Measurements from ENCODE around the gene TBX19. TPM values are rescaled to one million over a fixed set of nuclear protein-coding genes. Genes with fewer than 3 reads are reported as not detected.

The TBX19 gene
- total RNA-seq (1 to 10 TPM; 2.8 to 3.9 (median 3.5) TPM), total RNA-seq (0.63 to 6.2 (median 2.5) reads per million in 29 experiments)
- 1.8 TPM for total RNA-seq (2013)

GRCh38 chr1:168280296-168280927 lies at the start of gene TBX19:
TBX19 (plus strand) TSS chr1:168280877; CDS start chr1:168281091, 214 bp downstream.
- DNase-seq (no peak), ATAC-seq (replicated peaks in 1 of 4) (no peak)
- H3K9me3 Mint-ChIP-seq: peaks cover 0 to 13% (median 4%) of the 10 kb centered on the region in 3 donors

GRCh38 chr1:168234846-168235547 lies 45.7 kb upstream of the TBX19 start:
- H3K27me3 ChIP-seq (replicated peaks in 1 of 2; ENCODE audit: control insufficient read depth in 2 of 2, extremely low read depth in 1 of 2, insufficient read depth in 2 of 2, low read length in 1 of 2): no peaks in the 10 kb centered on the region
- H3K36me3 ChIP-seq (ENCODE audit: control insufficient read depth in 2 of 2, extremely low read depth in 1 of 2, insufficient read depth in 1 of 2, low read length in 1 of 2): peaks cover 5 to 68% of the 10 kb centered on the region in 2 donors
- H3K4me1 ChIP-seq (ENCODE audit: control insufficient read depth in 1 of 2, extremely low read depth in 1 of 2, insufficient read depth in 2 of 2, low read length in 2 of 2): peaks cover 0 to 8% of the 10 kb centered on the region in 2 experiments
- ChIA-PET POLR2A (interaction anchor here in 1 of 2 donors (0.6 to 1.8 kb wide), 5 partner anchors 9 to 250 kb away, joined by 3 to 9 read pairs (median 4); partner anchors contain the start of gene SFT2D2), CTCF (interaction anchor here (0.6 to 3.0 kb wide), 15 partner anchors 9 to 1254 kb away, joined by 3 to 27 read pairs (median 4); partner anchors contain the start of gene SFT2D2 (in 1 of the 2))
- WGBS (ENCODE audit: insufficient coverage): 69% methylated on average over 2 of the region's 8 CpGs
- Mint-ChIP-seq H3K9me3 (no peaks in the 10 kb centered on the region), H3K27me3 (no peaks in the 10 kb centered on the region), H3K27ac (no peak overlapping the region), H3K4me3 (no peak overlapping the region), H3K36me3 (peaks cover 71% of the 10 kb centered on the region), H3K4me1 (peaks cover 61 to 65% (median 62%) of the 10 kb centered on the region in 3 donors)
- H3K27ac ChIP-seq (ENCODE audit: low read length): no peak overlapping the region
- DNase-seq (peak in 27 of 35 experiments; percentile 3 to 65 (median 23)), ATAC-seq (replicated peaks in 1 of 4) (peak; percentile 85 to 93 (median 86))
- H3K4me3 ChIP-seq (ENCODE audit: control insufficient read depth in 1 of 2, extremely low read depth in 1 of 2, low read length in 1 of 2): no peak overlapping the region
- no peaks in the 10 kb centered on the region for H3K9me3 ChIP-seq

More at GRCh38 chr1:168280296-168280927, at the start of gene TBX19:
- Mint-ChIP-seq H3K4me1 (peaks cover 5 to 8% (median 8%) of the 10 kb centered on the region in 3 donors), H3K27ac (no peak within 1 kb of the TSS), H3K36me3 (peaks cover 51% of the 10 kb centered on the region), H3K27me3 (no peaks in the 10 kb centered on the region), H3K4me3 (no peak within 1 kb of the TSS)
- Histone ChIP-seq H3K36me3 (ENCODE audit: control insufficient read depth in 2 of 2, extremely low read depth in 1 of 2, insufficient read depth in 1 of 2, low read length in 1 of 2) (no peaks in the 10 kb centered on the region), H3K9me3 (no peaks in the 10 kb centered on the region), H3K27me3 (replicated peaks in 1 of 2; ENCODE audit: control insufficient read depth in 2 of 2, extremely low read depth in 1 of 2, insufficient read depth in 2 of 2, low read length in 1 of 2) (no peaks in the 10 kb centered on the region), H3K4me1 (ENCODE audit: control insufficient read depth in 1 of 2, extremely low read depth in 1 of 2, insufficient read depth in 2 of 2, low read length in 2 of 2) (no peaks in the 10 kb centered on the region), H3K4me3 (ENCODE audit: control insufficient read depth in 1 of 2, extremely low read depth in 1 of 2, low read length in 1 of 2) (no peak within 1 kb of the TSS), H3K27ac (ENCODE audit: low read length) (no peak within 1 kb of the TSS)
- 60% methylated on average over 1 of the region's 7 CpGs for WGBS (ENCODE audit: insufficient coverage)
- POLR2A ChIA-PET: no interaction called here
- CTCF ChIA-PET: no interaction called here

- Mint-ChIP-seq H3K4me3 (no peak overlapping the region), H3K27ac (peak overlapping the region in 1 of 2 donors; percentile 5), H3K36me3 (peaks cover 75% of the 10 kb centered on the region), H3K9me3 (no peaks in the 10 kb centered on the region), H3K4me1 (peaks cover 57 to 60% (median 59%) of the 10 kb centered on the region in 3 donors), H3K27me3 (no peaks in the 10 kb centered on the region)
- Histone ChIP-seq H3K36me3 (ENCODE audit: control insufficient read depth in 2 of 2, extremely low read depth in 1 of 2, insufficient read depth in 1 of 2, low read length in 1 of 2) (peaks cover 5 to 73% of the 10 kb centered on the region in 2 donors), H3K4me3 (ENCODE audit: control insufficient read depth in 1 of 2, extremely low read depth in 1 of 2, low read length in 1 of 2) (no peak overlapping the region), H3K27ac (ENCODE audit: low read length) (no peak overlapping the region), H3K4me1 (ENCODE audit: control insufficient read depth in 1 of 2, extremely low read depth in 1 of 2, insufficient read depth in 2 of 2, low read length in 2 of 2) (peaks cover 0 to 8% of the 10 kb centered on the region in 2 experiments), H3K9me3 (no peaks in the 10 kb centered on the region), H3K27me3 (replicated peaks in 1 of 2; ENCODE audit: control insufficient read depth in 2 of 2, extremely low read depth in 1 of 2, insufficient read depth in 2 of 2, low read length in 1 of 2) (no peaks in the 10 kb centered on the region)
- no peak for DNase-seq
- ATAC-seq (replicated peaks in 1 of 4): peak in 1 of 4 experiments; percentile 29
- POLR2A ChIA-PET: interaction anchor here in 1 of 2 donors (0.6 to 1.8 kb wide), 2 partner anchors 10 to 249 kb away, joined by 4 to 9 read pairs; partner anchors contain the start of gene SFT2D2
- CTCF ChIA-PET: interaction anchor here (0.6 to 3.0 kb wide), 13 partner anchors 8 to 1253 kb away, joined by 3 to 27 read pairs (median 5); partner anchors contain the start of gene SFT2D2 (in 1 of the 2)
Observed at GRCh38 chr1:168235548-168235885, 45.2 kb upstream of the TBX19 start.

GRCh38 chr1:168235937-168236336 lies 44.7 kb upstream of the TBX19 start:
- H3K9me3 ChIP-seq: no peaks in the 10 kb centered on the region
- Mint-ChIP-seq H3K36me3 (peaks cover 74% of the 10 kb centered on the region), H3K9me3 (no peaks in the 10 kb centered on the region), H3K4me1 (peaks cover 53 to 56% (median 55%) of the 10 kb centered on the region in 3 donors), H3K27me3 (no peaks in the 10 kb centered on the region), H3K4me3 (no peak overlapping the region), H3K27ac (peak overlapping the region in 1 of 2 donors; percentile 2)
- H3K4me3 ChIP-seq (ENCODE audit: control insufficient read depth in 1 of 2, extremely low read depth in 1 of 2, low read length in 1 of 2): no peak overlapping the region
- ATAC-seq (replicated peaks in 1 of 4) (no peak), DNase-seq (no peak)
- H3K4me1 ChIP-seq (ENCODE audit: control insufficient read depth in 1 of 2, extremely low read depth in 1 of 2, insufficient read depth in 2 of 2, low read length in 2 of 2): peaks cover 0 to 5% of the 10 kb centered on the region in 2 experiments
- 96% methylated on average over 2 of the region's 3 CpGs for WGBS (ENCODE audit: insufficient coverage)
- CTCF ChIA-PET: interaction anchor here (0.6 to 3.0 kb wide), 14 partner anchors 8 to 1253 kb away, joined by 3 to 27 read pairs (median 4); partner anchors contain the start of gene SFT2D2 (in 1 of the 2)
- POLR2A ChIA-PET: interaction anchor here in 1 of 2 donors (0.6 kb wide), 1 partner anchor 249 kb away, joined by 4 read pairs; no protein-coding TSS in a partner anchor
- H3K27me3 ChIP-seq (replicated peaks in 1 of 2; ENCODE audit: control insufficient read depth in 2 of 2, extremely low read depth in 1 of 2, insufficient read depth in 2 of 2, low read length in 1 of 2): no peaks in the 10 kb centered on the region
- no peak overlapping the region for H3K27ac ChIP-seq (ENCODE audit: low read length)
- H3K36me3 ChIP-seq (ENCODE audit: control insufficient read depth in 2 of 2, extremely low read depth in 1 of 2, insufficient read depth in 1 of 2, low read length in 1 of 2): peaks cover 5 to 76% of the 10 kb centered on the region in 2 donors

GRCh38 chr1:168236836-168237611 lies 43.7 kb upstream of the TBX19 start:
- POLR2A ChIA-PET: no interaction called here
- Mint-ChIP-seq H3K4me1 (peaks cover 44 to 46% (median 45%) of the 10 kb centered on the region in 3 donors), H3K27ac (no peak overlapping the region)

More at GRCh38 chr1:168236836-168237611, 43.7 kb upstream of the TBX19 start:
- H3K27me3 ChIP-seq (replicated peaks in 1 of 2; ENCODE audit: control insufficient read depth in 2 of 2, extremely low read depth in 1 of 2, insufficient read depth in 2 of 2, low read length in 1 of 2): no peaks in the 10 kb centered on the region
- peaks cover 4 to 78% of the 10 kb centered on the region in 2 donors for H3K36me3 ChIP-seq (ENCODE audit: control insufficient read depth in 2 of 2, extremely low read depth in 1 of 2, insufficient read depth in 1 of 2, low read length in 1 of 2)
- WGBS (ENCODE audit: insufficient coverage): 59% methylated on average over 5 of the region's 7 CpGs
- no peak overlapping the region for H3K4me3 ChIP-seq (ENCODE audit: control insufficient read depth in 1 of 2, extremely low read depth in 1 of 2, low read length in 1 of 2)
- Mint-ChIP-seq H3K4me3 (no peak overlapping the region), H3K27me3 (no peaks in the 10 kb centered on the region), H3K36me3 (peaks cover 76% of the 10 kb centered on the region), H3K9me3 (no peaks in the 10 kb centered on the region)
- no peak for ATAC-seq (replicated peaks in 1 of 4)
- no peak overlapping the region for H3K27ac ChIP-seq (ENCODE audit: low read length)
- peaks cover 0 to 4% of the 10 kb centered on the region in 2 experiments for H3K4me1 ChIP-seq (ENCODE audit: control insufficient read depth in 1 of 2, extremely low read depth in 1 of 2, insufficient read depth in 2 of 2, low read length in 2 of 2)
- no peaks in the 10 kb centered on the region for H3K9me3 ChIP-seq
- CTCF ChIA-PET: interaction anchor here in 1 of 2 donors (3.0 kb wide), 1 partner anchor 1112 kb away, joined by 21 read pairs; no protein-coding TSS in a partner anchor
- DNase-seq: no peak
